ENCODE measurements around the gene SLC45A1. TPM values are rescaled to one million over a fixed set of nuclear protein-coding genes. Genes with fewer than 3 reads are reported as not detected.

SLC45A1 gene
- polyA plus RNA-seq, 1 donor (not counting 4 experiments of a cell fraction or from before 2014, with no cell fraction given): 0.14 TPM

GRCh38 chr1:8323706-8324105 is 5.8 kb downstream of the SLC45A1 start:
- dilution Hi-C loops (cut with MboI; ENCODE audit: extremely low pct_ligation_motif_present, low sequenced_read_pairs): loop anchor here (25.0 kb wide), 1 partner anchor 311 kb away; no protein-coding TSS in a partner anchor
- no peak overlapping the region for H3K27ac ChIP-seq (ENCODE audit: control insufficient read depth, insufficient read depth, low read length)
- H3K9me1 ChIP-seq (ENCODE audit: control insufficient read depth, extremely low read depth, insufficient read depth, low read length): no peaks in the 10 kb centered on the region
- DNase-seq (ENCODE audit: low read depth, low spot score) (no peak), FAIRE-seq (no peak)
- no peaks in the 10 kb centered on the region for H3K36me3 ChIP-seq (ENCODE audit: control insufficient read depth in 2 of 2, extremely low read depth in 1 of 2, insufficient read depth in 2 of 2, low read length in 2 of 2)
- no peak for TF ChIP-seq CTCF (optimal IDR thresholded peaks at IDR 0.05 in 1 of 3, IDR thresholded peaks at IDR 0.05 in 1 of 3, conservative IDR thresholded peaks at IDR 0.05 in 1 of 3; ENCODE audit: extremely low read depth in 1 of 3, insufficient read depth in 2 of 3, low read length in 3 of 3)
- no peaks in the 10 kb centered on the region for H3K4me1 ChIP-seq (ENCODE audit: control insufficient read depth, extremely low read depth, insufficient read depth, low read length)
- no peaks in the 10 kb centered on the region for H3K79me2 ChIP-seq (ENCODE audit: control insufficient read depth, insufficient read depth, low read length)
- no peaks in the 10 kb centered on the region for H4K20me1 ChIP-seq (ENCODE audit: control insufficient read depth, extremely low read depth, insufficient read depth, low read length)
- H3K9ac ChIP-seq (ENCODE audit: control insufficient read depth, extremely low read depth, insufficient read depth, low read length): no peak overlapping the region
- no peak overlapping the region for H3K4me2 ChIP-seq (ENCODE audit: control insufficient read depth, extremely low read depth, insufficient read depth, low read depth, low read length)
- H3K27me3 ChIP-seq (ENCODE audit: control insufficient read depth, extremely low read depth, insufficient read depth, low read length): peaks cover 3% of the 10 kb centered on the region
- no peak overlapping the region for H2AFZ ChIP-seq (ENCODE audit: control insufficient read depth, low read length)
- no peak overlapping the region for H3K4me3 ChIP-seq (ENCODE audit: control insufficient read depth in 2 of 3, extremely low read depth in 1 of 3, insufficient read depth in 2 of 3, low read depth in 1 of 3, low read length in 3 of 3)
- H3K9me3 ChIP-seq (ENCODE audit: control insufficient read depth, low read depth, low read length): no peaks in the 10 kb centered on the region

GRCh38 chr1:8324176-8324810 is 6.4 kb downstream of the SLC45A1 start:
- no peak overlapping the region for H2AFZ ChIP-seq (ENCODE audit: control insufficient read depth, low read length)
- TF ChIP-seq EZH2 (IDR thresholded peaks at IDR 0.05; ENCODE audit: low read length): no peak
- TF ChIP-seq CTCF (optimal IDR thresholded peaks at IDR 0.05 in 1 of 3, IDR thresholded peaks at IDR 0.05 in 1 of 3, conservative IDR thresholded peaks at IDR 0.05 in 1 of 3; ENCODE audit: extremely low read depth in 1 of 3, insufficient read depth in 2 of 3, low read length in 3 of 3): no peak
- no peak overlapping the region for H3K4me2 ChIP-seq (ENCODE audit: control insufficient read depth, extremely low read depth, insufficient read depth, low read depth, low read length)
- H3K9me3 ChIP-seq (ENCODE audit: control insufficient read depth, low read depth, low read length): no peaks in the 10 kb centered on the region
- no peaks in the 10 kb centered on the region for H3K36me3 ChIP-seq (ENCODE audit: control insufficient read depth in 2 of 2, extremely low read depth in 1 of 2, insufficient read depth in 2 of 2, low read length in 2 of 2)
- H3K9ac ChIP-seq (ENCODE audit: control insufficient read depth, extremely low read depth, insufficient read depth, low read length): no peak overlapping the region
- no peak overlapping the region for H3K27ac ChIP-seq (ENCODE audit: control insufficient read depth, insufficient read depth, low read length)
- dilution Hi-C loops (cut with MboI; ENCODE audit: extremely low pct_ligation_motif_present, low sequenced_read_pairs): loop anchor here (25.0 kb wide), 1 partner anchor 312 kb away; no protein-coding TSS in a partner anchor
- H3K9me1 ChIP-seq (ENCODE audit: control insufficient read depth, extremely low read depth, insufficient read depth, low read length): no peaks in the 10 kb centered on the region
- H3K4me3 ChIP-seq (ENCODE audit: control insufficient read depth in 2 of 3, extremely low read depth in 1 of 3, insufficient read depth in 2 of 3, low read depth in 1 of 3, low read length in 3 of 3): no peak overlapping the region
- H3K4me1 ChIP-seq (ENCODE audit: control insufficient read depth, extremely low read depth, insufficient read depth, low read length): no peaks in the 10 kb centered on the region
- H3K27me3 ChIP-seq (ENCODE audit: control insufficient read depth, extremely low read depth, insufficient read depth, low read length): peaks cover 2% of the 10 kb centered on the region
- H4K20me1 ChIP-seq (ENCODE audit: control insufficient read depth, extremely low read depth, insufficient read depth, low read length): no peaks in the 10 kb centered on the region
- no peaks in the 10 kb centered on the region for H3K79me2 ChIP-seq (ENCODE audit: control insufficient read depth, insufficient read depth, low read length)
- FAIRE-seq (no peak), DNase-seq (ENCODE audit: low read depth, low spot score) (no peak)
